ENCODE data around the gene HAUS6.
"Not testable (repeated sequence)": the region's sequence is repeated elsewhere in the genome, so short reads cannot be mapped to it uniquely, and the experiment has no call there.

The HAUS6 gene

DNA sequence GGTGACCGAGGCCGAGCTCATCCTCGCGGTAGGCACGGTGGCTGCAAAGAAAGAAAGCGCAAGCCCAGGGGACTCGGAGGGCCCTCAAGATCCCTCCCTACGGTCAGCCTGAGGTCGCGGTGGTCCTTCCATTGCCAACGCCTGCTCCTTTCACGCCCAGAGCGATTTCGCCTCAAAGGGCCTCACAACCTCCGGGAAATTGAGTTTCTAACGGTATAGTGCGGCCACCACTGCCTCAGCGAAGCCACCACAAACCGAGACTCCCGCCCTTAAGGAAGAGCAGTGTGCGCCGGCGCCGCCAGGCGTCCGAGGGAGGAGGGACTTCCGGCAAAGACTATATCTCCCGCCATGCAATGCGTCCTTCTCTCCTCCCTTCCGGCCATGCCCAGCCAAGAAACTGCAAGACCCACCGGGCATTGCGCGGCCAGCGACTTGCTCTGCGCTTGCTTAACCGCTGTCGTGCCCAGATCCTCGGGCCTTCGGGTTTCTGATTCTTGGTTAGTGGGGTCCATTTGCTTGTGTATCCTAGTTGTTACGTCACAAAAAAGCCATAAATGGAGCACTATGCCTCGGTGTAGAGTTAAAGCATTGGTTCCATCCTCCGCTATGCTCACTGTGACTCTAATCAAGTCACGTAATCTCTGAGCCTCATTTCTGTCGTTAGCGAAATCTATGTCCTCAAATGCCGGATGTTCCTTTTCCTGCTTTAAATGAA lies at the start of gene HAUS6:
Gene HAUS6, minus strand, starts transcription at position 274 of the 715 bp plus-strand sequence. Its CDS starts 253 bp downstream, at position 21.
- Histone ChIP-seq H3K9ac (ENCODE audit: low read length) (peak within 1 kb of the TSS; percentile 71), H3K27me3 (ENCODE audit: control insufficient read depth in 1 of 2, insufficient read depth in 2 of 2, low read length in 2 of 2) (no peaks in the 10 kb centered on the region), H3K4me3 (ENCODE audit: low read depth in 1 of 2, low read length in 2 of 2) (peak within 1 kb of the TSS; percentile 69 to 86), H3K27ac (ENCODE audit: low read depth, low read length) (peak within 1 kb of the TSS; percentile 28), H3K4me1 (ENCODE audit: insufficient read depth, low read length) (peaks cover 18% of the 10 kb centered on the region), H3K36me3 (ENCODE audit: insufficient read depth, low read length) (no peaks in the 10 kb centered on the region), H3K9me3 (ENCODE audit: low read length) (no peaks in the 10 kb centered on the region)

GRCh38 chr9:19152160-19152498 lies 49.4 kb upstream of the HAUS6 start:
- H3K36me3 ChIP-seq (ENCODE audit: insufficient read depth, low read length); H3K27me3 ChIP-seq (ENCODE audit: control insufficient read depth in 1 of 2, insufficient read depth in 2 of 2, low read length in 2 of 2); H3K9me3 ChIP-seq (ENCODE audit: low read length); H3K27ac ChIP-seq (ENCODE audit: low read depth, low read length); H3K4me3 ChIP-seq (ENCODE audit: low read depth in 1 of 2, low read length in 2 of 2); H3K4me1 ChIP-seq (ENCODE audit: insufficient read depth, low read length); H3K9ac ChIP-seq (ENCODE audit: low read length): not testable (repeated sequence)

GRCh38 chr9:19151425-19152159 lies 48.9 kb upstream of the HAUS6 start:
- no peak overlapping the region for H3K9ac ChIP-seq (ENCODE audit: low read length)
- no peak overlapping the region for H3K27ac ChIP-seq (ENCODE audit: low read depth, low read length)
- no peak overlapping the region for H3K4me3 ChIP-seq (ENCODE audit: low read depth in 1 of 2, low read length in 2 of 2)
- H3K36me3 ChIP-seq (ENCODE audit: insufficient read depth, low read length): no peaks in the 10 kb centered on the region
- H3K4me1 ChIP-seq (ENCODE audit: insufficient read depth, low read length): no peaks in the 10 kb centered on the region
- H3K27me3 ChIP-seq (ENCODE audit: control insufficient read depth in 1 of 2, insufficient read depth in 2 of 2, low read length in 2 of 2): no peaks in the 10 kb centered on the region
- no peaks in the 10 kb centered on the region for H3K9me3 ChIP-seq (ENCODE audit: low read length)

GRCh38 chr9:19149230-19149629 lies 46.5 kb upstream of the HAUS6 start:
- Histone ChIP-seq H3K27me3 (ENCODE audit: control insufficient read depth in 1 of 2, insufficient read depth in 2 of 2, low read length in 2 of 2) (no peaks in the 10 kb centered on the region), H3K4me1 (ENCODE audit: insufficient read depth, low read length) (no peaks in the 10 kb centered on the region), H3K4me3 (ENCODE audit: low read depth in 1 of 2, low read length in 2 of 2) (no peak overlapping the region), H3K27ac (ENCODE audit: low read depth, low read length) (no peak overlapping the region), H3K9ac (ENCODE audit: low read length) (no peak overlapping the region), H3K9me3 (ENCODE audit: low read length) (no peaks in the 10 kb centered on the region), H3K36me3 (ENCODE audit: insufficient read depth, low read length) (no peaks in the 10 kb centered on the region)

DNA sequence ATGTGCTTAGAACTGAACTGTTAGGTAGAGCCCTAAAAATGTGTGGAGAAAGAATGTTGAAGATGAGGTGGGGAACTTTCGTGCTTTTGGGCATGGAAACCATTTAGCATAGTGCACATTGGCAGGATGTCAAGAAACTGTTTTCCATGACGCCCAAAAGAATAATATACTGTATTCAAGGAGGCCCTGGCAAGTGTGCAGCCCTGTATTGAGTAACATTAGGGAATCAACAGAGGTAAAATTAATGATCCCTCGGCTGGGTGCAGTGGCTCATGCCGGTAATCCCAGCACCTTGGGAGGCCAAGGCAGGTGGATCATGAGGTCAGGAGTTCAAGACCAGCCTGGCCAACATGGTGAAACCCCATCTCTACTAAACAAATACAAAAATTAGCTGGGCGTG lies 45.5 kb upstream of the HAUS6 start:
- no peaks in the 10 kb centered on the region for H3K36me3 ChIP-seq (ENCODE audit: insufficient read depth, low read length)
- no peak overlapping the region for H3K27ac ChIP-seq (ENCODE audit: low read depth, low read length)
- H3K9me3 ChIP-seq (ENCODE audit: low read length): no peaks in the 10 kb centered on the region
- H3K27me3 ChIP-seq (ENCODE audit: control insufficient read depth in 1 of 2, insufficient read depth in 2 of 2, low read length in 2 of 2): no peaks in the 10 kb centered on the region
- H3K4me3 ChIP-seq (ENCODE audit: low read depth in 1 of 2, low read length in 2 of 2): no peak overlapping the region
- H3K9ac ChIP-seq (ENCODE audit: low read length): no peak overlapping the region
- H3K4me1 ChIP-seq (ENCODE audit: insufficient read depth, low read length): no peaks in the 10 kb centered on the region

- no peaks in the 10 kb centered on the region for H3K36me3 ChIP-seq (ENCODE audit: insufficient read depth, low read length)
- H3K4me3 ChIP-seq (ENCODE audit: low read depth in 1 of 2, low read length in 2 of 2): no peak overlapping the region
- no peaks in the 10 kb centered on the region for H3K4me1 ChIP-seq (ENCODE audit: insufficient read depth, low read length)
- H3K27ac ChIP-seq (ENCODE audit: low read depth, low read length): no peak overlapping the region
- no peaks in the 10 kb centered on the region for H3K9me3 ChIP-seq (ENCODE audit: low read length)
- H3K9ac ChIP-seq (ENCODE audit: low read length): no peak overlapping the region
- no peaks in the 10 kb centered on the region for H3K27me3 ChIP-seq (ENCODE audit: control insufficient read depth in 1 of 2, insufficient read depth in 2 of 2, low read length in 2 of 2)
These were observed 43.8 kb upstream of the HAUS6 start for GRCh38 chr9:19146441-19147024.

DNA sequence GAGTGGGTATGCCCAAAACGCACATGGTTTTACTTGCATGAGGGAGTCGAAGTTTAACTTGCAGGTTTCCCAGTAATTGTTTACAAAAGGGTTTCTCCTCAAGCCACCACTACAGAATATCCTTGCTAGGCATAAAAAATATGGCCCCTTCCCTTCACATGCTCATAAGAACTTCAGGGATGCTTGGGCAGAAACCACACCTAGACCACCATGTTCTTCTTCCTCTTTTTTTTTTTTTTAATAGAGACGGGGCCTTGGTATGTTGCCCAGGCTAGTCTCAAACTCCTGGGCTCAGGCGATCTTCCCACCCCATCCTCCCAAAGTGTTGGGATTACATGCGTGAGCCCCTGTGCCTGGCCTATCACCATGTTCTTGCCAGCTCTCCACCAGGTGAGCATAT lies 43.2 kb upstream of the HAUS6 start:
- Histone ChIP-seq H3K36me3 (ENCODE audit: insufficient read depth, low read length) (no peaks in the 10 kb centered on the region), H3K9ac (ENCODE audit: low read length) (no peak overlapping the region), H3K27ac (ENCODE audit: low read depth, low read length) (no peak overlapping the region), H3K4me3 (ENCODE audit: low read depth in 1 of 2, low read length in 2 of 2) (no peak overlapping the region), H3K9me3 (ENCODE audit: low read length) (no peaks in the 10 kb centered on the region), H3K27me3 (ENCODE audit: control insufficient read depth in 1 of 2, insufficient read depth in 2 of 2, low read length in 2 of 2) (no peaks in the 10 kb centered on the region), H3K4me1 (ENCODE audit: insufficient read depth, low read length) (no peaks in the 10 kb centered on the region)

DNA sequence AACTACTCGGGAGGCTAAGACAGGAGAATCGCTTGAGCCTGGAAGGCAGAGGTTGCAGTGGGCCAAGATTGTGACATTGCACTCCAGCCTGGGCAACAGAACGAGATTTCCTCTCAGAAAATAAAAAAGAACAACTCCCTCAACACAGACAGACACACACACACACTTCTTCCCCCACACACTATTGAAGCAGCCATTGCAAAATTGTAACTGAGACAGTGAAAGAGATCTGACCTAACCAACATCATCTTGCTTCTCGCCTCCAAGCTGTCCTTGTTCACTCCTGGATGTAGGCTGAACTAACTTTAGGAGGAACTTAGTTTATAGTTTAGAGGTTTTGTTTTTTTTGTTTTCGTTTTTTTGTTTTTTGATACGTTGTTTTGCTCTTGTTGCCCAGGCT lies 37.6 kb upstream of the HAUS6 start:
- Histone ChIP-seq H3K27me3 (ENCODE audit: control insufficient read depth in 1 of 2, insufficient read depth in 2 of 2, low read length in 2 of 2) (no peaks in the 10 kb centered on the region), H3K4me1 (ENCODE audit: insufficient read depth, low read length) (no peaks in the 10 kb centered on the region), H3K27ac (ENCODE audit: low read depth, low read length) (no peak overlapping the region), H3K9me3 (ENCODE audit: low read length) (no peaks in the 10 kb centered on the region), H3K4me3 (ENCODE audit: low read depth in 1 of 2, low read length in 2 of 2) (no peak overlapping the region), H3K9ac (ENCODE audit: low read length) (no peak overlapping the region), H3K36me3 (ENCODE audit: insufficient read depth, low read length) (no peaks in the 10 kb centered on the region)

GRCh38 chr9:19138084-19138483 lies 35.4 kb upstream of the HAUS6 start:
- no peaks in the 10 kb centered on the region for H3K27me3 ChIP-seq (ENCODE audit: control insufficient read depth in 1 of 2, insufficient read depth in 2 of 2, low read length in 2 of 2)
- no peak overlapping the region for H3K9ac ChIP-seq (ENCODE audit: low read length)
- H3K36me3 ChIP-seq (ENCODE audit: insufficient read depth, low read length): no peaks in the 10 kb centered on the region
- H3K9me3 ChIP-seq (ENCODE audit: low read length): no peaks in the 10 kb centered on the region
- H3K4me1 ChIP-seq (ENCODE audit: insufficient read depth, low read length): no peaks in the 10 kb centered on the region
- no peak overlapping the region for H3K27ac ChIP-seq (ENCODE audit: low read depth, low read length)
- H3K4me3 ChIP-seq (ENCODE audit: low read depth in 1 of 2, low read length in 2 of 2): no peak overlapping the region

DNA sequence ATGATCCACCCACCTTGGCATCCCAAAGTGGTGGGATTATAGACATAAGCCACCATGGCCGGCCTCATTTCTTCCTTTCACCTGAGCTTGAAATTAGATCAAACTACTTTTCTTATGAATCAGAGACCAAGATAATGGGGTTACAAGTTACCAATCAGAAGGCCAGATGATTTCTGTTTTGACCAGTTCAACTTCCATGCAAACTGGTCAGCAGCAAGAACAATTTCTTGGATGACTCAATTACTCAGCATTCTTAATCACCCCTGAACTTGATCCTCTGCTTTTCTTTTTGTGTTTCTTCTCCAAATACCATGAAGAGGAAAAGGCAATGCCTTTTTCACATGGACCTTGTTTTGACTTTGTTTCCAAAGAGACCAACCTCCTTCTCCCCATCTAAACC lies 34.6 kb upstream of the HAUS6 start:
- no peak overlapping the region for H3K9ac ChIP-seq (ENCODE audit: low read length)
- H3K4me1 ChIP-seq (ENCODE audit: insufficient read depth, low read length): no peaks in the 10 kb centered on the region
- H3K9me3 ChIP-seq (ENCODE audit: low read length): no peaks in the 10 kb centered on the region
- no peak overlapping the region for H3K4me3 ChIP-seq (ENCODE audit: low read depth in 1 of 2, low read length in 2 of 2)
- no peak overlapping the region for H3K27ac ChIP-seq (ENCODE audit: low read depth, low read length)
- H3K27me3 ChIP-seq (ENCODE audit: control insufficient read depth in 1 of 2, insufficient read depth in 2 of 2, low read length in 2 of 2): no peaks in the 10 kb centered on the region
- no peaks in the 10 kb centered on the region for H3K36me3 ChIP-seq (ENCODE audit: insufficient read depth, low read length)

DNA sequence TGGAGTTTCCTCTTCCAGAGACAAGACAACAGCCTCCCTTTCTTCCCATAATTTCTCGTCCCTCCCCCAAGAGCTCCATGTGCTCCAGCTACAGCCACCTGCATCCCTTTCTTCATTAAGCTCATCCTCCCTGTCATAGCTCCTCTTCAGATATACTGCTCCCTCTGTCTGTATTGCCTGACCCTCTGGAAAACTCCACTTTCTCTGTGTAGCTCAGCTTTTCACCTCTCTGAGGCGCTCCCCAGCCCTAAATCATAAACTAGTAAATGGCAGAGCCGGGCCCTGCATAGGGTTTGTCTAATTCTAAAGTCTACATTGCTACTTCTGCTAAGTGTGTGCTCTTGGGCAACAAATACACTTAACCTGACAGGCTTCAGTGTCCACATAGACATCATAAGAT lies 33.4 kb upstream of the HAUS6 start:
- H3K4me1 ChIP-seq (ENCODE audit: insufficient read depth, low read length): no peaks in the 10 kb centered on the region
- H3K36me3 ChIP-seq (ENCODE audit: insufficient read depth, low read length): no peaks in the 10 kb centered on the region
- no peak overlapping the region for H3K27ac ChIP-seq (ENCODE audit: low read depth, low read length)
- no peak overlapping the region for H3K9ac ChIP-seq (ENCODE audit: low read length)
- H3K4me3 ChIP-seq (ENCODE audit: low read depth in 1 of 2, low read length in 2 of 2): no peak overlapping the region
- H3K9me3 ChIP-seq (ENCODE audit: low read length): no peaks in the 10 kb centered on the region
- H3K27me3 ChIP-seq (ENCODE audit: control insufficient read depth in 1 of 2, insufficient read depth in 2 of 2, low read length in 2 of 2): no peaks in the 10 kb centered on the region

Measured in muscle layer of colon (tissue), 2 donors.